GM23338 (cell line): ENCODE measurements around the gene TRMT2A. TPM values are rescaled to one million over a fixed set of nuclear protein-coding genes. Genes with fewer than 3 reads are reported as not detected.

Experiments used
- ETS1 ChIP-seq: IDR thresholded peaks from 2 replicates; pipeline ENCODE4 v1.6.1; 2016; ENCODE audit warnings: antibody characterized with exemption
- EZH2 ChIP-seq: fragments of 200-600 bp; sonication (generic); IDR thresholded peaks from one replicate; pipeline ENCODE4 v1.8.0; 2017; ENCODE audit warnings: antibody characterized with exemption, mild to moderate bottlenecking, low read depth; ENCODE audit not compliant: unreplicated experiment
- JUNB ChIP-seq: IDR thresholded peaks from one replicate; pipeline ENCODE4 v1.6.1; 2016; ENCODE audit warnings: antibody characterized with exemption; ENCODE audit not compliant: unreplicated experiment
- REST ChIP-seq: IDR thresholded peaks from one replicate; pipeline ENCODE4 v1.6.1; 2018; ENCODE audit warnings: antibody characterized with exemption; ENCODE audit not compliant: unreplicated experiment
- STAT1 ChIP-seq: IDR thresholded peaks from one replicate; pipeline ENCODE4 v1.6.1; 2016; ENCODE audit warnings: antibody characterized with exemption; ENCODE audit not compliant: unreplicated experiment
- ZNF331 ChIP-seq: fragments of 250-450 bp; sonication (Bioruptor Pico); IDR thresholded peaks from 2 replicates; pipeline ENCODE4 v1.5.0; 2020; ENCODE audit warnings: low read depth, mild to moderate bottlenecking, moderate library complexity
- ZNF462 ChIP-seq: fragments of 250-450 bp; sonication (Bioruptor Pico); IDR thresholded peaks from 2 replicates; pipeline ENCODE4 v1.5.0; 2020; ENCODE audit warnings: mild to moderate bottlenecking, moderate library complexity
- polyA plus RNA-seq: library from polyadenylated mRNA; unstranded; fragments of >200 nt; fragmentation: Nextera tagmentation; extraction: Ambion mirVana; gene quantifications from 2 replicates; pipeline ENCODE4 v1.2.1, GENCODE V29; 2016
- total RNA-seq: library from RNA; depleted of rRNA; stranded (reverse); fragments of >200 nt; shearing (Covaris generic); gene quantifications from 2 replicates; pipeline ENCODE4 v1.2.3, GENCODE V29; 2014

The TRMT2A gene
- total and polyA plus RNA-seq, 2 experiments from 2014 or later: 41.3 to 61.3 TPM

GRCh38 chr22:20121856-20122415, 4.9 kb upstream of the TRMT2A start (continued):
- TF ChIP-seq ZNF462 (CRISPR knock-in tag) (no peak), REST (no peak), JUNB (no peak), ZNF331 (no peak), STAT1 (no peak), EZH2 (no peak), ETS1 (no peak)
